NOMO-1 treated with dmso at 0.1 percent for 144 hours (cell line): Measurements from ENCODE around the gene FLAD1.
"Not testable (repeated sequence)": the region's sequence is repeated elsewhere in the genome, so short reads cannot be mapped to it uniquely, and the experiment has no call there.

ENCODE experiments used
- DNase-seq: peaks from one replicate; lab custom pipeline; 2025; ENCODE audit not compliant: unreplicated experiment; lab: John Stamatoyannopoulos, UW

Gene FLAD1

DNA sequence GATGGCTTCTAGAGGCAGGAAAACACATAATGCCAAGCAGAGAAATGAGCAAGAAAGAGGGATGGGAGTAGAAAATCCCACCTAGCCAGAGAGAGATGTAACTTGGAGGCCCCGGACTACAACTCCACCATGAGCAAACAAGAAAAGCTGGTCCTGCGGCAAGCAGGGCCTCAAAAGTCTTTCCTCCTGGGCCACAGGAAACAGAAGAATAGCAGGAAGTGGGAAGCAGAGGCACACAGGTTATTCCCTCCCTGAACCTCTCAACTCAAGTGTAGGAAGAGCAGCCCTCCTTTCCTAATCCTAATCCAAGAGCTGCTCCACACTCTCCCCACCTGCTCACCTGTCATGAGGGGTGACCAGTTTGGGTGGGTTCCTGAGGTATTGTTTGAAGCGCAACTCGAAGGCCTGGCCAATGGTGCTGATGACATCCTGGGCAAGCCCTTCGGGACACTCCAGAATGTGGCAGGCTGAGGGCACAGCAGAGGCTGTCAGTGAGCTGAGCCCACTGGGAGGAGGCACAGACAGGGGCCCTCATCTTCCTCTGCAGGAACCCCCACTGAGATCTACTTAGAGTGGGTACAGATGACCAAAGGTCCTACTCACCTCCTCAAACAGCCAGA lies 15.7 kb upstream of the FLAD1 start:
- DNase-seq = no peak

DNA sequence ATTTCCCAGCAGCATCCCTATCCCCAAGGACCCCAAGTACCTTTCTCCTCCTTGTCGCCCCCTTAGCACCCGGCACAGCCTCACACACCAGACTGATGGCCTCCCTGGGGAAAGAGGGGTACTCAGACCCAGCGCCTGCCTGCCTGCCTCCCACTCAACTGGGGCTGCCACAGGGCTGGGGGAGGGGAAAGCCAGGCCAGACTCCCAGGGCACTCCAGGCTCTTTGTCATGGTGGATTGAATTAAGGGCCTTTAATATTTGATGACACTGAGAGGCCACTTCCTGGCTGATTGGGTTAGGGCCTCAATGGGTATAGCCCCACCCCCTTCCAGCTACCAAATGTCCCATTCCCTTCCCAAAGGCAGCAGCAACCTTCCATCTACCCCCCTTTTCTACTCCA lies 14.4 kb upstream of the FLAD1 start:
- DNase-seq = no peak

DNA sequence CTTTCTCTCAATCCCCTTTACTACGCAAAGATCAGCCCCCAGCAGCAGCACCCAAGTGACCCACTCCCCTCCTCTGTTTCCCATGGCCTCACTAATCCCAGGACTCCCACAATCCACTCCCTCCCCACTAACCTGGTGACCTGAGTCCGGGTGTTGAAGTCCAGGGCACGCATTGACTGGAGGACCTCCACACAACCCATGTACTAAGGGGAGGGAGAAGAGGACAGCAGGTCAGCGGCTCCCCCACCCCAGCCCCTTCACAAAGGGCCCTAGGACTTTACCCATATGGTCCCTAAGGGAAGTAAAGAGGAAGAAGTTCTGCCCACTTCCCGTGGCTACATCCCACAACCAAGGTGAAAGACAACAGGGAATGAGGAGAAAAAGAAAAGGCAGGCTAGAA lies 13.9 kb upstream of the FLAD1 start:
- DNase-seq = no peak

DNA sequence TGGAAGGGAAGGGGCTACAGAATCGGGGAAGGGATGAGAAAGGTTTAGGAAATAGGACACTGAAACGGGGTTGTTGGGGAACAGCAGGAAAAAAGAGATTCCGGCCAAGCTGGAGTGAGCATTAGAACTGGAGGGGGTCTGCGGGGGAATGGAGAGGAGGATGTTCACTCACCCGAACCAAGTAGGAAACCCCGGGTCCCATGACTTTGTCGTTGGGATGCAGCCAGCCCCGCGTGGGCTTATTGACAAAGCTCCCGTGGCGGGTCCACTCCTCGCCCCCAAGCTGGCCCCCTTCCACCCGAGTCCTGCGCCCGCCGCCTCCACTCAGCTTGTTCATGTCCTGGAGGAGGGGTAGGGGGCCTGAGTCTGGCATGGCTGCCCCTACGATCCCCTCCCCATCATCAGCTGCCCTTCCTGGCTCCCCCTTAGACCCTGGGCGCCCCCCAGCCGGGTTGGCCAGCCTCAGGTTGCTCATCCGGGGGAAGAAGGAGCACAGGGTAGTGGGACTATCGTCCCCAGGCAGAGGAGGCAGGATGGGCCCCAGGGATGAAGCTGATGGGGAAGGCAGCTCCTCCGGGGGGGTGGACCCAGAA lies 13.2 kb upstream of the FLAD1 start:
- DNase-seq = no peak

DNA sequence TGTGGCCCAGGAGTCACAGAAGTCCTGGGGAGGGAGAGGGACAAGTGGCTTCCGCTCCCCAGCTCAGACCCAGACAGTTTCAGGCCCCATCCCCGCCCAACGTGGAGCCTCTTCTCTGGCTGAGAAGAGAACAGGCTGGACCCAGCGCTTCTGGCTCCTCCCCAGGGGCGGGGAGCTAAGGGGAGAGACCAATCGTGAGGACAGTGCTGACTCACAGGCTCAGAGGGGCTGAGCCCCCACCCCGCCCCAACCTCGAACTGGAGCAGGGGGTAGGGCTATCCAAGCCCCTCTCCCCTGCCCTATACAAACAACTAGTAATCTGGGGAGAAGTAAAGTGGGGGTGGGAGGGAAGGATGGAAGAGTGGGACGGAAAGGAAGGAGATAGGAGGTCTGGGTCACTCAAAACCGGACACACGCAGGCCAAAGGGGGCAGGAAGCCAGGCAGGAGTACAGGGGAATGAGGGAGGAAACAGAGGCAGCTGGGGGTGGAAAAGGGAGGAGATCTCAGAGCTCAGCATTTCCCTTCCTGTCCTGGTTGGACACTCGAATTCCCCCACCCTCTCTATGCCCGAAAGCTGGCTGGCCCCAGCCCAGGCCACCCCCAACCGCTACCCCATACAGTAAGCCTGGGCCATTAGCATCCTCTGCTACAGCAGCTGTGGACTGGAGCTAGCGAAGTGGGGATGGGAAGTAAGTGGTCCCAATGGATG lies 12.4 kb upstream of the FLAD1 start, which contains the start of gene SHC1:
Gene SHC1, minus strand, starts transcription at position 117 of the 710 bp plus-strand sequence. CDS start 221 bp downstream, outside the sequence.
- no peak for DNase-seq

DNA sequence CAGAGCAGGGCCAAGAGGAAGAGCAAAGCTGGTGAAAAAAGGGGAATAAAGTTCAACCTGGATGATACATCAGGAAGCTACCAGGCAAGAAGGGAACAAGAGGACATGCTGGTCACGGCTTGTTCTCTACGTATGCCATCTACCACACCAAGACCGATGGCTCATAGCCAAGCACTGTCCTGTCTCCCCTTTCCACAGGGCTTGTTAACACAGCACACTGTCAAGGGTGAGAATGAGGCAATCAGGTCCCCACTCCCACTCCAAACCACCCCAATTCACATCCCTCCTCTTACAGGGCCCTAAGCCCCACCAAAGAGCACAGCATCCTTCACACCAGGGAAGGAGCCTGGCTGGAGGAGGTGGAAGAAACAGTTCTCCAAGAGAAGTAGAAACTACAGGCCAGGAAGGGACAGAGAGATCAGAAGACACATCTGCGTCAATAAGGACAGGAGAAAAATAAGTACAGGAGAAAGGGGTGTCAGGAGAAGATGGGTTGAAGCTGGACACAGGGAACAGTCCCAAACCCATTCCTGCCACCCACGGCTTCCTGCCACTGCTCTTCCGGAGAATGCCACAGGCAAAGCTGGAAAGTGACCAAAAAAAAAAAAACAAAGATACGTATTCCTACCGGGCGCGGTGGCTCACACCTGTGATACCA lies 11.7 kb upstream of the FLAD1 start:
- no peak for DNase-seq

DNA sequence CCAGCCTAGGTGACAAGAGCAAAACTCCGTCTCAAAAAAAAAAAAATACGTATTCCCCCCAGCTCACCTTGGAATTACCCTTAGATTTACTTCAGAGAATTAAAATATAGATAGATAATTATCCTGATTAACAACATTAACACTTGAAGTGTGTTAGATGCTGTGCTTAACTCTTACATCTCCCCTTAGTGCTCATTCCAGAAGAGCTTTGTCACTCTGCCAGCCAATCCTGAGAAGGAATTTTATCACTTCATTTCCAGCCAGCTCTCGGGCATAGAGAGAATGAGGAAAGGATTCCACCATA lies 11.0 kb upstream of the FLAD1 start:
- no peak for DNase-seq

DNA sequence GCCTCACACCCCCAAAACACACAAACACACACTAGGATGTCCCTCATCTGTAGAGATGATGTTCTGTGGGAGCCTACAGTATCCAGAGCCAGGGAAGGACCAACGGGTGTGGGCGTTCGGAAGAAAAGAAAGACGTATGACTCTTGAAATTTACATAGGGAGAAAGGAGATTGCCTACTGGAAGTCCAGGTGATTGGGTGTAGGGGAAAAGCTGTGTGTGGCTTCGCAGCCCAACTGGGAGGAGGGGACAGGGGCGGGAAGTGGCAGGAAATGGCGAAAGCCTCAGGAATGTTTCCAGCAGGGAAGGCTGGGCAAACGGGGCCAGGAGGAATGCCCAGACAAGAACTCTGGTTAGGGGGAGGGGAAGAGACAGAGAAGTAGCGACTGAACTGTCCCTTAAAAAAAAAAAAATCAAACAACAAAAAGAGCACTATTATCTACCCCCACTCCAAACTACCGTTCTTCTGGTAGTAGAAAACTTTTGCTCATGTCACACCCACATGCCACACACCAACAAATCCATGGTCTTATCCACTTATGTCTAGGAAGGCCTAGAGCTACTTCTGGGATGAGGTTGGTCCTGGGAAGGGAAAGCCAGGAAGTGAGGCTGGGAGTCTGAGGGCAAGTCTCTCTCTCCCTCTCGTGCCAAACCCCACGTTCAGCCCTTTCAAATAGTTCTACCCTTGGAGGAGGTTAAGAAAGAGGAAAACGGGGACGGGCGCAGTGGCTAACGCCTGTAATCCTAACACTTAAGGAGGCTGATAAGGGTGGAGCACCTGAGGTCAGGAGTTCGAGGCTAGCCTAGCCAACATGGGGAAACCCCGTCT lies 10.4 kb upstream of the FLAD1 start:
- no peak for DNase-seq

DNA sequence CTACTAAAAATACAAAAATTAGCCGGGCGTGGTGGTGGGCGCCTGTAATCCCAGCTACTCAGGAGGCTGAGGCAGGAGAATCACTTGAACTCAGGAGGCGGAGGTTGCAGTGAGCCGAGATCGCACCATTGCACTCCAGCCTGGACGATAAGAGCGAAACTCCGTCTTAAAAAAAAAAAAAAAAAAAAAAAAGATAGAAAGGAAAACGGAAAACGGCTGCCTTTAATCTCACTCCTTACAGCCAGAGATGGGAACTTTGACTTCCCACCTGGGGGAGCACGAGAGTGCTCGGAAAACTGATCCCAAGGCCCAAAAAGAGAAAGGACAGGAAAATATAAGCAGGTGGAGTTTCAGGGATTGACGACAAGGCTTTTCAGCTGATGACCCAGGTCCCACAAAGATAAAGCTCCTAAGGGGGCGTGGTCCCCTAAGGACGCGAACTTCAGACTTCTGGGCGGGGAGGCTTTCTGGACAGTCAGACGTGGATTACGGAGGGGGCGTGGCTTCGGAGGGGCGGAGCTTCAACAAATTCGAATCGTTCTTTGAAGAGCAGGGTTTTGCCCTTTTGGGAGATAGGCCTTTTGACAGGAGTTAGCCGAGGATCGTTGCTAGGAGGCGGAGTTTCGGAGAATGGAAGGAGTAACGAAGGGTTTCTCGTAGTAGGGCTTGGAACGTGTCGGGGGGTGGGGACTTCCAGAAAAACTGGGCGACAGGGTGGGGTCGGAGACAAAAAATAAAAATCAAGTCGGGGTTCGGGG lies 9.6 kb upstream of the FLAD1 start:
- DNase-seq = peak; percentile 98

DNA sequence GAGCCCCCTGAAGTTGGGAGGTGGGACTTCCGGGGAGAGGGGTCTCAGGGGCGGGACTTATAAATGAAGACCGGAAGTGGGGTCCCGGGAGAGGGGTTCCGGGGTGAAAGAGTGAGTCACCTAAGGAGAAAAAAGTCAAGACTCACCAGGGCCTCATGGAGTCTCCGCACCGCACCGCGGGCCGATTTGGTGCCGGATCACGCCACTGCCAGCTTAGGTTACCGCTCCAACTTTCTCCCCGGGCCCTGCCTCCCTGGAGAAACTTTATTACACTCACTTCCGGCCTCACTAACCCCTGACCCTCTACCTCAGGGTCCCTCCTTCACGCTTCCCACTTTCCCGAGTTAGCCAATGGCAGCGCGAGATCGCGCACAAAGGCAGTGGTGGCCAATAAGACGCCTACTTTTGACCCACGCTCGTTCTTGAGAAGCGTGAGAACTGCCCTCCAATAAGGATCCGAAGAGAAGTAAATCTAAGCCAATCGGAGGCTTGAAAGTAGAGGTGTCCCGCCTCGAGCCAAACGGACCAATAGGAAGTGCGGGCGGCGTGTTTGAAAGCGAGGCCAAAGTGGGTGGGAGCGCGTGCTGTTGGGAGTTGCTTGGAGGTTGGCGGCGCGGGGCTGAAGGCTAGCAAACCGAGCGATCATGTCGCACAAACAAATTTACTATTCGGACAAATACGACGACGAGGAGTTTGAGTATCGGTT lies 8.9 kb upstream of the FLAD1 start, which contains the start of gene CKS1B:
Gene CKS1B, plus strand, starts transcription at position 580 of the 706 bp plus-strand sequence. Its CDS starts 65 bp downstream, at position 645.
- peak; percentile 99 for DNase-seq

DNA sequence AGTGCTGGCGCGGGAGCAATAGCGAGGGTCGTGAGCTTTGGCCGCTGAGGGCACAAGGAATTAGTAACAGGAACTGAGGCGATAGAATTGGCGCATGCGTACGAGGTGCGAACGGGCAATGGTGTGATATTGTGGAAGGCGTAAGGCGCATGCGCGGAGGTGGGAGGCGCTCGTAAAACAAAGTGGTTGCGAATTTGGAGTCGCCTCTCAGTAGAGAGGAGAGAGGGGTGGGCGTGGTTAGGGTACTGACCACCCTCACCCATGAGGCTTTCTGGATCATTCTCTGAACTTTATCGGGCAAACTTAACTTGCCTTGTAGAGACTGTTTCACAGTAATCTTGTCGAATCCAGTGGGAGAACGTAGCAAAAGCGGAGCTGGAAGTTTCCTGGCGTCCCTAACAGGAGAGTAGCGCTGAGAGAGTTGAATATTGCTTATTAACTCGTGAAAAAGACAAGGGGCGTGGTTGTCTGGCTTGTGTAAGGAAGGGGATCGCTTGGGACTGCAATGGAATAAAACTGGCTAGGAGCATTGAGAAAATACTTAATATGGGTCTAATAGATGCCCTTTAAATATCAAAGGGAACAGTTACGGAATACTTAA lies 8.2 kb upstream of the FLAD1 start:
- DNase-seq = peak; percentile 95

DNA sequence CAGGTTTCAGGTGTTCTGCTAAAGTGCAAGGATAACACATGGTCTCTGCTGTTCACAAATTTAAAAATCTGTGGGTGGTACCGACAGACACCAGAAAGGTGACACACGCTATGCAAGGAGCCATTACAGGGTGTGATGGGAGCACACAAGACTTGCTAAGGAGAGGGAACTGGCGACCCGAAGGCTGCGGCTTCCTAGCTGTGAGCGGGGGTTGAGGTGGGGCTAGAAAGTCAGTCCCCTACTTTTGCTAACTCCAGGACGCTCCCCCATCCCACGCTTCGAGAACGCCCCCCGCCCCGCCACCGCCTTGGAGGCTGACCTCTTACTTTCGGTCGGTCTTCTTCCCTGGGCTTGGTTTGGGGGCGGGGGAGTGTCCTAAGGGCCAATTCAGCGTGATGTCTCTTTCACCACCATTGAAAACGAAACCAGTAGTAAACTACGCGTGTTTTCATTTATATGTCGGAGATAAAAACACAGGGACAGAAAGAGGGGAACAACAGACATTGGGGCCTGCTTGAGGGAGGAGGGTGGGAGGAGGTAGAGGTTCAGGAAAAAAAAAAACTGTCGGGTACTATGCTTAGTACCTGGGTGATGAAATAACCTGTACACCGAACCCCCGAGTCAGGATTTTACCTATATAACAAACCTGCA lies 7.6 kb upstream of the FLAD1 start:
- DNase-seq = no peak

DNA sequence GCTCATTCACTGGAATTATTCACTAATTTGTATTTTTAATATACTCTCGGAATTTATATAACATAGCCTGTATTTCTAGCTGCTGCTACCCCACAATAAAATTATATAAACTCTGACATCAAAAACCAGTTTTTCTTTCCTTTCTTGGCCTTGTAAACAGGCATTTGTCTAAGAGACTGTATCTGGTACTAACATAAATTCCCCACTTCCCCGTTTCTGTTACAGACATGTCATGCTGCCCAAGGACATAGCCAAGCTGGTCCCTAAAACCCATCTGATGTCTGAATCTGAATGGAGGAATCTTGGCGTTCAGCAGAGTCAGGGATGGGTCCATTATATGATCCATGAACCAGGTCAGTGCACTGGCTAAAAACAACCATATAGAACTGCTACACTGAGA lies 5.4 kb upstream of the FLAD1 start:
- DNase-seq = not testable (repeated sequence)

DNA sequence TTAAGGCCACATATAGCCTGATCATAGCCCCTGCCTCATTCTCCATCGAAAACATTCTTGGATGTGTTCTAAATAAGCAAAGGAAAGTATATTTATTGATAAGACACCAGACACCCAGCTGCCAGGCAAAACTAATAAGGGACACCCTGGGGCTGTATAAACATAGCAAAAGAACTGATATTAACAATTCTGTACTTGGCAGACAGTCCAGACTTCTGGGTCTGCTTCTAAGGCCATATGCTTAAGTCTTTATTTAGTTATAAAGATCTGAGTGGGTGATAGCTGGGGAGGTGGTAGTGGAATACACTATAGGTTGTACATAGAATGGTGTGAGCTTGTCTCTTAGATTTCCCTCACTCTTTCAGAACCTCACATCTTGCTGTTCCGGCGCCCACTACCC lies 4.8 kb upstream of the FLAD1 start:
- no peak for DNase-seq

DNA sequence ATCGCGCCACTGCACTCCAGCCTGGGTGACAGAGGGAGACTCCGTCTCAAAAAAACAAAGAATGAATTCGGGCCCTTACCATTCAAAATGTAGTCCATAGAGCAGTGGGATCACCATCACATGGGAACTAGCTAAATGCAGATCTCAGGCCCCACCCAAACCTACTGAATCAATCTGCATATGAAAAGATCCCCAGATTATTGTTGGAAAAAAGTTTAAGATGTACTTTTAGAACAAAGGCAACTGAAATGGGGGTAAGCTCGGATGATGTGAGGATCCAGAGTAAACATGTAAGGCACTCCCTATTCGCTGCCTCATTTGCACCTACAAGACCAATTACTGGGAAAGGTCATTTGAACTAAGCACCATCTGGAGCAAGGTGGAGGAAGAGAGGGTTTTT lies 803 bp upstream of the FLAD1 start:
- no peak for DNase-seq

DNA sequence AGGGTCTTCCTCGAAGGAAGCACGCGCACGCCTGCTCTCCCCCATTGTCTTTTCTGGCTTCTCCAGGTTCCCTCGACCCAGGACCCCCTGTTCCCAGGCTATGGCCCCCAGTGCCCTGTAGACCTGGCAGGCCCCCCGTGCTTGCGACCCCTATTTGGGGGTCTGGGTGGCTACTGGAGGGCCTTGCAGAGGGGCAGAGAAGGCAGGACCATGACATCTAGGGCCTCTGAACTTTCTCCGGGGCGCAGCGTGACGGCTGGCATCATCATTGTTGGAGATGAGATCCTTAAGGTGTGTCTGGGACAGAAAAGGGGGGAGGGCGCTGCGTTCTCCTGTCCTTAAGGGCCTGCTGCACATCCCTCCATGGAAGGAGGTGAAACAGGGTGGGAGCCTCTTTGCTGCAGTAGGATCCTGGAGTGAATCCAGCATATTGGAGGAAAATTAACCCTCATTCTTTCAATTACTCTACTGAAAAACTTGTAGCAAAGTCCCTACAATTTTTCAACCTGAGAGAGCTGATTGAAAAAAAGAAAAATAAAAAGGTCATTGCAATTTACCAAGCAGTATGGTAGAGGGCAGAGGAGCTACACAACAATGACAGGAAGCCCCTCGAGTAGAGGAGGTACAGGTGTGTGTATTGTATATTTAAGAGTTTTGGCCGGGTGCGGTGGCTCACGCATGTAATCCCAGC lies 777 bp downstream of the FLAD1 start:
- DNase-seq = no peak

DNA sequence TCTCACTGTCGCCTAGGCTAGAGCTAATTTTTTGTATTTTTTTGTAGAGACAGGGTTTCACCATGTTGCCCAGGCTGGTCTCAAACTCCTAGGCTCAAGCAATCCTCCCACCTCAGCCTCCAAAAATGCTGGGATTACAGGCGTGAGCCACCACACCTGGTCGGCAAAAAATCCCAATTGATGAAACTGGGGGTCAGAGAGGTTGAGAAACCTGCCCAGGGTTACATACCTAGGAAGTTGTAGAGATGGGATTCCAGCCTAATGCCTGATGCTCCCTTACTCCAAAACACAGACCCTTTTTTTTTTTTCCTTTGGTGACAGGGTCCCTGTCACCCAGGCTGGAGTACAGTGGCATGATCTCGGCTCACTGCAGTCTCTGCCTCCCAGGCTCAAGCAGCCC lies 3.6 kb downstream of the FLAD1 start:
- DNase-seq = not testable (repeated sequence)

DNA sequence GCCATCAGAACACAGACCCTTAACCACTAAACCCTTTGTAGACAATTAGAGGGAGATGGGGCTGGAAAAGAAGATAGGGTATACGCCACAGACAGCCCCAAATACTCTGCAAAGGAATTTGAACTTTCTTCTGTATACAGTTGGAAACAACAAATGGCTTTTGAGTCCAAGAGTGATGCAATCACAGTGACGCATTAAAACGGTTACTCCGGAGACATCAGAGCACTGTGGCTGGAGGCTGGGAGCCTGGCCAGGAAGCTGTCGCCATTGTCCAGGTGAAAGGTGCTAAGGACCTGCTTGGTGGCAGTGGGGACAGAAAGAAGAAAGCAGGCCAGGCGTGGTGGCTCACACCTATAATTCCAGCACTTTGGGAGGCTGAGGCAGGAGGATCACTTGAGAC lies 4.2 kb downstream of the FLAD1 start:
- no peak for DNase-seq
